Measurements from ENCODE around the gene COX10.
"Not testable (repeated sequence)": the region's sequence is repeated elsewhere in the genome, so short reads cannot be mapped to it uniquely, and the experiment has no call there.

Gene COX10

GRCh38 chr17:14209215-14209614 lies 139.9 kb downstream of the COX10 start:
- Histone ChIP-seq H3K27ac (ENCODE audit: low read length) (no peak overlapping the region), H3K27me3 (ENCODE audit: low read depth, low read length) (no peaks in the 10 kb centered on the region), H3K4me3 (ENCODE audit: low read depth in 1 of 2, low read length in 2 of 2) (no peak overlapping the region), H3K36me3 (ENCODE audit: control insufficient read depth in 1 of 2, insufficient read depth in 2 of 2, low read length in 2 of 2) (peaks cover 0 to 42% of the 10 kb centered on the region in 2 donors), H3K4me1 (ENCODE audit: control insufficient read depth in 1 of 2, insufficient read depth in 2 of 2, low read length in 2 of 2) (no peaks in the 10 kb centered on the region), H3K9me3 (ENCODE audit: control insufficient read depth in 1 of 2, low read length in 2 of 2) (no peaks in the 10 kb centered on the region)

- no peaks in the 10 kb centered on the region for H3K27me3 ChIP-seq (ENCODE audit: low read depth, low read length)
- no peaks in the 10 kb centered on the region for H3K9me3 ChIP-seq (ENCODE audit: control insufficient read depth in 1 of 2, low read length in 2 of 2)
- no peak overlapping the region for H3K4me3 ChIP-seq (ENCODE audit: low read depth in 1 of 2, low read length in 2 of 2)
- no peaks in the 10 kb centered on the region for H3K4me1 ChIP-seq (ENCODE audit: control insufficient read depth in 1 of 2, insufficient read depth in 2 of 2, low read length in 2 of 2)
- H3K36me3 ChIP-seq (ENCODE audit: control insufficient read depth in 1 of 2, insufficient read depth in 2 of 2, low read length in 2 of 2), result peaks cover 0 to 36% of the 10 kb centered on the region in 2 donors
- no peak overlapping the region for H3K27ac ChIP-seq (ENCODE audit: low read length)
Measured at GRCh38 chr17:14211246-14211645, 141.9 kb downstream of the COX10 start.

DNA sequence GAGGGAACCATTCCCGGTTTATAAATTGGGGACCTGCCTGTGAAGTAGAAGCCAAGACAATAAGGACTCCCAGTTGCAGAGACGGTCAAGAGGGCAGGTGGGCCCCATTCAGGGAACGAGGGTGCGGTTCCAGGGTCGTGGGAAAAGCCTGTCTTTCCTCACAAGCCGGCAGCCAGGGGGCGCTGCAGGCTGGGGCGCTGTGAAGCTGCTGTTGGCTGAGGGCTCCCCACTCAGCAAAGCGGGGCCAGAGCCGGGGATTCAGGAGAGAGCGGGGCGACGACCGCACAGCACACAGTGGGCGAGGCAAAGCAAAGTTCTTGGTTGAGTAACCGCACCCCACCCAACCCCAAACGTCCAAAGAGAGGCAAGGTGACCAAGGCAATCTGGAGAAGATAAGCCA lies 142.5 kb downstream of the COX10 start:
- Histone ChIP-seq H3K36me3 (ENCODE audit: control insufficient read depth in 1 of 2, insufficient read depth in 2 of 2, low read length in 2 of 2) (peaks cover 0 to 32% of the 10 kb centered on the region in 2 donors), H3K27me3 (ENCODE audit: low read depth, low read length) (no peaks in the 10 kb centered on the region), H3K4me3 (ENCODE audit: low read depth in 1 of 2, low read length in 2 of 2) (no peak overlapping the region), H3K9me3 (ENCODE audit: control insufficient read depth in 1 of 2, low read length in 2 of 2) (no peaks in the 10 kb centered on the region), H3K4me1 (ENCODE audit: control insufficient read depth in 1 of 2, insufficient read depth in 2 of 2, low read length in 2 of 2) (no peaks in the 10 kb centered on the region), H3K27ac (ENCODE audit: low read length) (no peak overlapping the region)

DNA sequence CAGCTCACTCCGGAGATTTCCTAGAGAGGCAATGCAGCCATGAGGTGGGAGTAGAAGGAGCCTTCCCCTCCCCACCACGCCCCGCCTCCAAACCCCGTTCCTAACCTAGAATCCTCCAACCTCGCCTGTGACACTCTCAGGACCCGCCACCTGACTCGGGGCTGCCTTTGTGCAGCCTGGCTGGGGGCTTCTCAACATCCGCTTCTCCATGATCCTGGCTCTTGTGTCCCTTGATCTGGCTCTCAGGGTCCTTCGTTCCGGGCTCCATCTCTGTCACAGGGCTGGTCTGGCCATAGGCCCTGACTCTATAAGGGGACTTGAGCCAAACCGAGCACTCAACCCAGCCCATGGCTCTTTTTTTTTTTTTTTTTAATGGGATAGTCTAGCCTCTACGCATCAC lies 143.1 kb downstream of the COX10 start:
- no peaks in the 10 kb centered on the region for H3K27me3 ChIP-seq (ENCODE audit: low read depth, low read length)

DNA sequence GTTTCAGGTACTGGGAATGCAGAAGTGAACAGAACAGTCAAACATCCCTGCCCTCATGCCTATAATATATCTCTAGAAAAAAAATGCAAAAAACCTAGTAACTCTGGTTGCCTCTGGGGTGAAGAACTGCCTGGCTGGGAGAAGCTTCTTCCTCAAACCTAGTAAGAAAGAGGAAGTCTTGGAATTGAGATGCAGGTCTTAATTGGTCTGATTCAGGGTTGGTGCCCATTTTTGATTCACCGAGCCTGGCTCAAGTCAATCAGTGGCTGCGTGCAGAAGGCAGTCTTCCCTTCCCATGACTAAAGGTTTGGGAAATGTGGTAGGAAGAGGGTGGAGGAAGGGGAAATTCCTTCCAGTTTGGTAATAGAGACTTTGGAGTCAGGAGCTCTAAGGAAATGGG lies 145.0 kb downstream of the COX10 start:
- Histone ChIP-seq H3K27me3 (ENCODE audit: low read depth, low read length) (no peaks in the 10 kb centered on the region), H3K4me1 (ENCODE audit: control insufficient read depth in 1 of 2, insufficient read depth in 2 of 2, low read length in 2 of 2) (no peaks in the 10 kb centered on the region), H3K4me3 (ENCODE audit: low read depth in 1 of 2, low read length in 2 of 2) (no peak overlapping the region), H3K27ac (ENCODE audit: low read length) (no peak overlapping the region), H3K36me3 (ENCODE audit: control insufficient read depth in 1 of 2, insufficient read depth in 2 of 2, low read length in 2 of 2) (peaks cover 0 to 13% of the 10 kb centered on the region in 2 donors), H3K9me3 (ENCODE audit: control insufficient read depth in 1 of 2, low read length in 2 of 2) (no peaks in the 10 kb centered on the region)

More for the DNA sequence above, 143.1 kb downstream of the COX10 start:
- no peak overlapping the region for H3K27ac ChIP-seq (ENCODE audit: low read length)
- no peaks in the 10 kb centered on the region for H3K4me1 ChIP-seq (ENCODE audit: control insufficient read depth in 1 of 2, insufficient read depth in 2 of 2, low read length in 2 of 2)
- no peaks in the 10 kb centered on the region for H3K9me3 ChIP-seq (ENCODE audit: control insufficient read depth in 1 of 2, low read length in 2 of 2)
- no peak overlapping the region for H3K4me3 ChIP-seq (ENCODE audit: low read depth in 1 of 2, low read length in 2 of 2)
- H3K36me3 ChIP-seq (ENCODE audit: control insufficient read depth in 1 of 2, insufficient read depth in 2 of 2, low read length in 2 of 2), result peaks cover 0 to 28% of the 10 kb centered on the region in 2 donors

GRCh38 chr17:14222611-14223010 lies 153.3 kb downstream of the COX10 start:
- Histone ChIP-seq H3K27ac (ENCODE audit: low read length) (no peak overlapping the region), H3K36me3 (ENCODE audit: control insufficient read depth in 1 of 2, insufficient read depth in 2 of 2, low read length in 2 of 2) (no peaks in the 10 kb centered on the region)

GRCh38 chr17:14225254-14225980 lies 156.1 kb downstream of the COX10 start:
- Histone ChIP-seq H3K4me1 (ENCODE audit: control insufficient read depth in 1 of 2, insufficient read depth in 2 of 2, low read length in 2 of 2) (no peaks in the 10 kb centered on the region), H3K4me3 (ENCODE audit: low read depth in 1 of 2, low read length in 2 of 2) (no peak overlapping the region), H3K27me3 (ENCODE audit: low read depth, low read length) (no peaks in the 10 kb centered on the region), H3K9me3 (ENCODE audit: control insufficient read depth in 1 of 2, low read length in 2 of 2) (no peaks in the 10 kb centered on the region), H3K36me3 (ENCODE audit: control insufficient read depth in 1 of 2, insufficient read depth in 2 of 2, low read length in 2 of 2) (no peaks in the 10 kb centered on the region), H3K27ac (ENCODE audit: low read length) (no peak overlapping the region)

More at GRCh38 chr17:14222611-14223010, 153.3 kb downstream of the COX10 start:
- Histone ChIP-seq H3K4me1 (ENCODE audit: control insufficient read depth in 1 of 2, insufficient read depth in 2 of 2, low read length in 2 of 2) (no peaks in the 10 kb centered on the region), H3K9me3 (ENCODE audit: control insufficient read depth in 1 of 2, low read length in 2 of 2) (no peaks in the 10 kb centered on the region), H3K27me3 (ENCODE audit: low read depth, low read length) (no peaks in the 10 kb centered on the region), H3K4me3 (ENCODE audit: low read depth in 1 of 2, low read length in 2 of 2) (no peak overlapping the region)

- Histone ChIP-seq H3K27ac (ENCODE audit: low read length) (no peak overlapping the region), H3K4me1 (ENCODE audit: control insufficient read depth in 1 of 2, insufficient read depth in 2 of 2, low read length in 2 of 2) (no peaks in the 10 kb centered on the region), H3K36me3 (ENCODE audit: control insufficient read depth in 1 of 2, insufficient read depth in 2 of 2, low read length in 2 of 2) (no peaks in the 10 kb centered on the region), H3K27me3 (ENCODE audit: low read depth, low read length) (no peaks in the 10 kb centered on the region), H3K9me3 (ENCODE audit: control insufficient read depth in 1 of 2, low read length in 2 of 2) (no peaks in the 10 kb centered on the region), H3K4me3 (ENCODE audit: low read depth in 1 of 2, low read length in 2 of 2) (no peak overlapping the region)
Measured at GRCh38 chr17:14227052-14227451, 157.7 kb downstream of the COX10 start.

DNA sequence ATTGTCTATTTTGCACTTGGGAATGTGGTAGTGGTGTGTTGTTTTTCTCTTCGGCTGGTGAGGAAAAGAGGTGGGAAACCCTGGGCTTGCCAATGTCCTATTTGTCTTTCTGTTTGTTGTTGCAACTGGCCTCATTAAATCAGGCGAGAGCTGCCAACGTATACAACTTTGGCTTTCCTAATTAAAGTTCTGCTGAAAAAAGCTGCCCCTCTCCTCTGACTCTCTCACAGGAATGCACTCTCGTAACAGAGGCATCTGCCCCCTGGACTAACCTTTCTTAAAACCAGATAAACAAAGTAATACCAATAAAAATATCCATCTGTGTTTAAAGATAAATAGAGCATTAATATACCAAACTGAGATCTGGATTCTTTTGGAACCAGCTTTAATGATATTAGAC lies 159.6 kb downstream of the COX10 start:
- Histone ChIP-seq H3K27ac (ENCODE audit: low read length) (no peak overlapping the region), H3K4me1 (ENCODE audit: control insufficient read depth in 1 of 2, insufficient read depth in 2 of 2, low read length in 2 of 2) (no peaks in the 10 kb centered on the region), H3K4me3 (ENCODE audit: low read depth in 1 of 2, low read length in 2 of 2) (no peak overlapping the region), H3K27me3 (ENCODE audit: low read depth, low read length) (no peaks in the 10 kb centered on the region), H3K9me3 (ENCODE audit: control insufficient read depth in 1 of 2, low read length in 2 of 2) (no peaks in the 10 kb centered on the region), H3K36me3 (ENCODE audit: control insufficient read depth in 1 of 2, insufficient read depth in 2 of 2, low read length in 2 of 2) (no peaks in the 10 kb centered on the region)

GRCh38 chr17:14231187-14231586 lies 161.9 kb downstream of the COX10 start:
- not testable (repeated sequence) for H3K27me3 ChIP-seq (ENCODE audit: low read depth, low read length); H3K36me3 ChIP-seq (ENCODE audit: control insufficient read depth in 1 of 2, insufficient read depth in 2 of 2, low read length in 2 of 2); H3K27ac ChIP-seq (ENCODE audit: low read length); H3K4me3 ChIP-seq (ENCODE audit: low read depth in 1 of 2, low read length in 2 of 2); H3K9me3 ChIP-seq (ENCODE audit: control insufficient read depth in 1 of 2, low read length in 2 of 2); H3K4me1 ChIP-seq (ENCODE audit: control insufficient read depth in 1 of 2, insufficient read depth in 2 of 2, low read length in 2 of 2)

DNA sequence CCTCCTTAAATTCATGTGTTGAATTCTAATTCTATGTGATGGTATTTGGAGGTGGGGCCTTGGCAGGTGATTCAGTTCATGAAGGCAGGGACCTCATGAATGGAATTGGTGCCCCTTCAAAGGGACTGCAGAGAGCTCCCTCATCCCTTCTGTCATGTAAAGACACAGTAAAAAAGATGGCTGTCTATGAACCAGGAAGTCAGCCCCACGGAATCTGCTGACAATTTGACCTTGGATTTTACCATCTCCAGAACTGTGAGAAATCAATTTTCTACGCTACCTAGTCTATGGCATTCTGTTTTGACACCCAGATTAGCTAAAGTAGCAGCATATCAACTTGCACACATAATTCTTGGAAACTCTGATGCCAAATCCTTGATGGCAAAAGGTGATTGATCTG lies 165.7 kb downstream of the COX10 start:
- not testable (repeated sequence) for H3K27me3 ChIP-seq (ENCODE audit: low read depth, low read length); H3K4me1 ChIP-seq (ENCODE audit: control insufficient read depth in 1 of 2, insufficient read depth in 2 of 2, low read length in 2 of 2); H3K27ac ChIP-seq (ENCODE audit: low read length); H3K4me3 ChIP-seq (ENCODE audit: low read depth in 1 of 2, low read length in 2 of 2); H3K36me3 ChIP-seq (ENCODE audit: control insufficient read depth in 1 of 2, insufficient read depth in 2 of 2, low read length in 2 of 2); H3K9me3 ChIP-seq (ENCODE audit: control insufficient read depth in 1 of 2, low read length in 2 of 2)

DNA sequence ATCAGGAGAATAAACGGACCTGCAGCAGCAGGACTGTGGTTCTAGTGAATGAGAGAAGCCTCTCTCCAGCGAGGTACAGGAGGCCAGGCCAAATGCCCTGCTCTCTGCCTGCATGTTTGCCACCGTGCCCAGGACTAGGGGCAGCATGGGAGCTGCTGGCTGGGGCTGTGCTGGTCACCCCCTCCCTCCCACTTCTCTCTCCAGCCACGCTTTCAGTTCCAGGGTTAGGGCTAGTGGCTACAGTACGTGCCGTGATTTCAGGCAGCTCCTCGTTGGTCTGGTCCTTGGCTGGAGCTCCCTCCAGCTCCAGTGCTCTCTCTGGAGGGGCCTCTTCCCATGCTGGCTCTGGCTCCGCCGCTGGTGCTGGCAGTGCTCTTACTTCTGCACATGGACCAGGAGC lies 166.7 kb downstream of the COX10 start:
- H3K36me3 ChIP-seq (ENCODE audit: control insufficient read depth in 1 of 2, insufficient read depth in 2 of 2, low read length in 2 of 2), result not testable (repeated sequence)

More for the DNA sequence above, 166.7 kb downstream of the COX10 start:
- not testable (repeated sequence) for H3K9me3 ChIP-seq (ENCODE audit: control insufficient read depth in 1 of 2, low read length in 2 of 2); H3K27ac ChIP-seq (ENCODE audit: low read length); H3K27me3 ChIP-seq (ENCODE audit: low read depth, low read length); H3K4me1 ChIP-seq (ENCODE audit: control insufficient read depth in 1 of 2, insufficient read depth in 2 of 2, low read length in 2 of 2); H3K4me3 ChIP-seq (ENCODE audit: low read depth in 1 of 2, low read length in 2 of 2)
